Skin epidermis (tissue), 12 donors: ENCODE results near the gene ANKIB1.
A peak's percentile ranks its signal among the peaks of the same experiment; 100 is the strongest.
"Not testable (repeated sequence)": the region's sequence is repeated elsewhere in the genome, so short reads cannot be mapped to it uniquely, and the experiment has no call there.

ENCODE experiments used
- H3K27ac ChIP-seq, 21 experiments: fragments of 200-600 bp; sonication (generic) in 11 of 21; one replicate each; pipeline ENCODE4 v1.5.0; 2020; ENCODE audit warnings: mild to moderate bottlenecking in 3 of 21, inconsistent platforms in 2 of 21, moderate library complexity in 2 of 21
- H3K4me3 ChIP-seq, 7 experiments: fragments of 200-600 bp; sonication (generic) in 2 of 7; one replicate each; pipeline ENCODE4 v1.5.0; 2020; ENCODE audit warnings: inconsistent platforms in 2 of 7, mild to moderate bottlenecking in 2 of 7, moderate library complexity in 1 of 7

Gene ANKIB1

GRCh38 chr7:92391071-92391470 is 145.3 kb downstream of the ANKIB1 start:
- H3K27ac ChIP-seq = no peak overlapping the region
- H3K4me3 ChIP-seq = no peak overlapping the region

- Histone ChIP-seq H3K4me3 (no peak overlapping the region), H3K27ac (no peak overlapping the region)
Observed at GRCh38 chr7:92397542-92397941, 151.8 kb downstream of the ANKIB1 start.

GRCh38 chr7:92400013-92400412 is 154.2 kb downstream of the ANKIB1 start:
- Histone ChIP-seq H3K27ac (no peak overlapping the region), H3K4me3 (no peak overlapping the region)

GRCh38 chr7:92402920-92403759 is 157.4 kb downstream of the ANKIB1 start:
- Histone ChIP-seq H3K4me3 (no peak overlapping the region), H3K27ac (peak overlapping the region in 9 of 21 experiments; percentile 2 to 64 (median 31))

- Histone ChIP-seq H3K27ac (peak overlapping the region in 6 of 21 experiments; percentile 14 to 64 (median 28)), H3K4me3 (no peak overlapping the region)
Observed at GRCh38 chr7:92403760-92404074, 157.9 kb downstream of the ANKIB1 start.

GRCh38 chr7:92404170-92404614 is 158.4 kb downstream of the ANKIB1 start:
- H3K27ac ChIP-seq = peak overlapping the region in 4 of 21 experiments; percentile 14 to 64 (median 40)
- H3K4me3 ChIP-seq = no peak overlapping the region

GRCh38 chr7:92409357-92409756 is 163.6 kb downstream of the ANKIB1 start:
- Histone ChIP-seq H3K27ac (no peak overlapping the region), H3K4me3 (no peak overlapping the region)

GRCh38 chr7:92410162-92410561 is 164.4 kb downstream of the ANKIB1 start:
- H3K4me3 ChIP-seq, H3K27ac ChIP-seq: not testable (repeated sequence)

- no peak overlapping the region for H3K4me3 ChIP-seq
- H3K27ac ChIP-seq = no peak overlapping the region
Observed at GRCh38 chr7:92412745-92413144, 167.0 kb downstream of the ANKIB1 start.

- H3K27ac ChIP-seq = no peak overlapping the region
Observed at GRCh38 chr7:92413550-92413949, 167.8 kb downstream of the ANKIB1 start.

GRCh38 chr7:92415225-92415624 is 169.5 kb downstream of the ANKIB1 start:
- Histone ChIP-seq H3K4me3 (no peak overlapping the region), H3K27ac (no peak overlapping the region)

More at GRCh38 chr7:92413550-92413949, 167.8 kb downstream of the ANKIB1 start:
- no peak overlapping the region for H3K4me3 ChIP-seq

GRCh38 chr7:92417913-92418312 is 172.1 kb downstream of the ANKIB1 start:
- Histone ChIP-seq H3K27ac (no peak overlapping the region), H3K4me3 (no peak overlapping the region)

GRCh38 chr7:92421676-92422435 is 176.1 kb downstream of the ANKIB1 start:
- no peak overlapping the region for H3K27ac ChIP-seq
- no peak overlapping the region for H3K4me3 ChIP-seq

- Histone ChIP-seq H3K4me3 (no peak overlapping the region), H3K27ac (no peak overlapping the region)
Observed at GRCh38 chr7:92422926-92423325, 177.2 kb downstream of the ANKIB1 start.

GRCh38 chr7:92423710-92424131 is 177.9 kb downstream of the ANKIB1 start:
- Histone ChIP-seq H3K27ac (peak overlapping the region in 6 of 21 experiments; percentile 26 to 50 (median 42)), H3K4me3 (peak overlapping the region in 3 of 7 experiments; percentile 17 to 28 (median 27))

- peak overlapping the region in 2 of 7 experiments; percentile 4 to 48 for H3K4me3 ChIP-seq
- no peak overlapping the region for H3K27ac ChIP-seq
Observed at GRCh38 chr7:92425311-92425947, 179.7 kb downstream of the ANKIB1 start.

GRCh38 chr7:92427193-92427592 is 181.4 kb downstream of the ANKIB1 start:
- no peak overlapping the region for H3K27ac ChIP-seq
- no peak overlapping the region for H3K4me3 ChIP-seq

- Histone ChIP-seq H3K27ac (no peak overlapping the region), H3K4me3 (no peak overlapping the region)
Observed at GRCh38 chr7:92432299-92432946, 186.6 kb downstream of the ANKIB1 start.

GRCh38 chr7:92433019-92433418 is 187.2 kb downstream of the ANKIB1 start:
- no peak overlapping the region for H3K4me3 ChIP-seq

GRCh38 chr7:92435542-92435941 is 189.8 kb downstream of the ANKIB1 start:
- Histone ChIP-seq H3K27ac (no peak overlapping the region), H3K4me3 (no peak overlapping the region)

More at GRCh38 chr7:92433019-92433418, 187.2 kb downstream of the ANKIB1 start:
- no peak overlapping the region for H3K27ac ChIP-seq
